Parathyroid adenoma (tissue), 2 donors: Measurements from ENCODE around the gene GARIN1A.

Source experiments
- H2AFZ ChIP-seq: fragments of 300-600 bp; sonication (generic); one replicate; pipeline ENCODE4 v1.7.0; 2017; ENCODE audit warnings: antibody characterized with exemption, mild to moderate bottlenecking
- H3K27ac ChIP-seq: fragments of 300-600 bp; sonication (generic); one replicate; pipeline ENCODE4 v1.7.0; 2017
- H3K27me3 ChIP-seq: fragments of 300-600 bp; sonication (generic); one replicate; pipeline ENCODE4 v1.7.0; 2017; ENCODE audit warnings: low read length; ENCODE audit not compliant: control insufficient read depth, insufficient read depth
- H3K36me3 ChIP-seq: fragments of 300-600 bp; sonication (generic); one replicate; pipeline ENCODE4 v1.7.0; 2017; ENCODE audit warnings: low read length; ENCODE audit not compliant: control insufficient read depth, insufficient read depth
- H3K4me1 ChIP-seq: fragments of 300-600 bp; sonication (generic); one replicate; pipeline ENCODE4 v1.7.0; 2017; ENCODE audit warnings: control low read depth
- H3K4me2 ChIP-seq: fragments of 300-600 bp; sonication (generic); one replicate; pipeline ENCODE4 v1.7.0; 2017; ENCODE audit warnings: low read length
- H3K4me3 ChIP-seq: fragments of 300-600 bp; sonication (generic); one replicate; pipeline ENCODE4 v1.7.0; 2017; ENCODE audit warnings: low read depth, low read length
- H3K79me2 ChIP-seq: fragments of 300-600 bp; sonication (generic); one replicate; pipeline ENCODE4 v1.7.0; 2017; ENCODE audit warnings: control low read depth
- H3K9ac ChIP-seq: fragments of 300-600 bp; sonication (generic); one replicate; pipeline ENCODE4 v1.7.0; 2017; ENCODE audit warnings: mild to moderate bottlenecking
- H3K9me3 ChIP-seq: fragments of 300-600 bp; sonication (generic); one replicate; pipeline ENCODE4 v1.7.0; 2017; ENCODE audit warnings: low read length; ENCODE audit not compliant: control insufficient read depth
- TF ChIP-seq, protein P1 (sequence below): fragments of 300-600 bp; sonication (generic); IDR thresholded peaks from one replicate; pipeline ENCODE4 v1.7.0; 2017; ENCODE audit warnings: antibody characterized with exemption, mild to moderate bottlenecking
- donor health status: primary hyperparathyroidism.

GARIN1A gene

DNA sequence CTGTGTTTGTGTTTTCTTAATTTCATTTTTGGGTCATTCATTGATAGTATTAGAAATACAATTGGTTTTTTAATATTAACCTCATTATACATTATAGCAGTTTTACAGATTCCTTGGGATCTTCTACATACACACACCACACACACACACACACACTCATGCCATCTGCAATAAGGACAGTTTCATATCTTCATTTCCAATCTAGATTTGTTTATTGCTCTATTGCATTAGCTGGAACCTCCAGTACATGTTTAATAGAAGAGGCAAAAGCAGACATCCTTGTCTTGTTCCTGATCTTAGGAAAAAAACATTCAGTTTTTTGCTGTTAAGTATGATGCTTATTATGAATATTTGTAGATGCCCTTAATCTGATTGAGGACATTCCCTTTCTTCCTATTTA, 49.3 kb downstream of the GARIN1A start:
- no peaks in the 10 kb centered on the region for H3K9me3 ChIP-seq
- no peaks in the 10 kb centered on the region for H3K27me3 ChIP-seq
- no peaks in the 10 kb centered on the region for H3K79me2 ChIP-seq
- H3K4me2 ChIP-seq, result no peak overlapping the region
- no peak overlapping the region for H3K27ac ChIP-seq
- H2AFZ ChIP-seq, result no peak overlapping the region
- no peak overlapping the region for H3K9ac ChIP-seq
- H3K4me3 ChIP-seq, result no peak overlapping the region
- no peaks in the 10 kb centered on the region for H3K36me3 ChIP-seq
- H3K4me1 ChIP-seq, result no peaks in the 10 kb centered on the region
- TF ChIP-seq, protein P1, sequence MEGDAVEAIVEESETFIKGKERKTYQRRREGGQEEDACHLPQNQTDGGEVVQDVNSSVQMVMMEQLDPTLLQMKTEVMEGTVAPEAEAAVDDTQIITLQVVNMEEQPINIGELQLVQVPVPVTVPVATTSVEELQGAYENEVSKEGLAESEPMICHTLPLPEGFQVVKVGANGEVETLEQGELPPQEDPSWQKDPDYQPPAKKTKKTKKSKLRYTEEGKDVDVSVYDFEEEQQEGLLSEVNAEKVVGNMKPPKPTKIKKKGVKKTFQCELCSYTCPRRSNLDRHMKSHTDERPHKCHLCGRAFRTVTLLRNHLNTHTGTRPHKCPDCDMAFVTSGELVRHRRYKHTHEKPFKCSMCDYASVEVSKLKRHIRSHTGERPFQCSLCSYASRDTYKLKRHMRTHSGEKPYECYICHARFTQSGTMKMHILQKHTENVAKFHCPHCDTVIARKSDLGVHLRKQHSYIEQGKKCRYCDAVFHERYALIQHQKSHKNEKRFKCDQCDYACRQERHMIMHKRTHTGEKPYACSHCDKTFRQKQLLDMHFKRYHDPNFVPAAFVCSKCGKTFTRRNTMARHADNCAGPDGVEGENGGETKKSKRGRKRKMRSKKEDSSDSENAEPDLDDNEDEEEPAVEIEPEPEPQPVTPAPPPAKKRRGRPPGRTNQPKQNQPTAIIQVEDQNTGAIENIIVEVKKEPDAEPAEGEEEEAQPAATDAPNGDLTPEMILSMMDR, result no peak
